ENCODE measurements around the gene TUBB4B.

The TUBB4B gene

GRCh38 chr9:137213160-137214060, 27.7 kb upstream of the TUBB4B start:
- no peak for DNase-seq

- no peak for DNase-seq
Observed at GRCh38 chr9:137214620-137215019, 26.5 kb upstream of the TUBB4B start.

GRCh38 chr9:137215196-137215986, 25.7 kb upstream of the TUBB4B start:
- DNase-seq, result no peak

GRCh38 chr9:137216188-137216965, 24.7 kb upstream of the TUBB4B start:
- DNase-seq, result no peak

GRCh38 chr9:137217276-137218211, 23.5 kb upstream of the TUBB4B start:
- DNase-seq, result no peak

GRCh38 chr9:137218212-137218753, 22.8 kb upstream of the TUBB4B start:
- no peak for DNase-seq

GRCh38 chr9:137218754-137219271, 22.3 kb upstream of the TUBB4B start:
- peak; percentile 33 for DNase-seq

GRCh38 chr9:137219757-137220316, 21.2 kb upstream of the TUBB4B start:
- DNase-seq, result no peak

GRCh38 chr9:137220317-137221094, 20.6 kb upstream of the TUBB4B start:
- DNase-seq, result no peak

GRCh38 chr9:137221095-137221505, 20.0 kb upstream of the TUBB4B start:
- no peak for DNase-seq

GRCh38 chr9:137221506-137222111, 19.5 kb upstream of the TUBB4B start:
- DNase-seq, result peak; percentile 45

GRCh38 chr9:137222190-137223077, 18.7 kb upstream of the TUBB4B start, which contains the start of gene RNF208:
Gene RNF208 (minus strand): TSS chr9:137222240. CDS start chr9:137221212, 1,028 bp downstream.
- peak; percentile 57 for DNase-seq

- DNase-seq, result peak; percentile 96
Observed at GRCh38 chr9:137223078-137223970, 17.8 kb upstream of the TUBB4B start.

GRCh38 chr9:137224830-137225694, 16.0 kb upstream of the TUBB4B start, which contains the start of gene CYSRT1:
Gene CYSRT1 (plus strand): TSS chr9:137225174. CDS start chr9:137225622, 448 bp downstream.
- no peak for DNase-seq

- no peak for DNase-seq
Observed at GRCh38 chr9:137225699-137226331, 15.3 kb upstream of the TUBB4B start.

Data from NCI-H146 (cell line).